T1000 (cell line): Measurements from ENCODE around the gene IFITM10.

Source experiments
- DNase-seq: peaks from one replicate; lab custom pipeline; 2025; ENCODE audit warnings: mixed read lengths; lab: John Stamatoyannopoulos, UW

Gene IFITM10

GRCh38 chr11:1752907-1753228, 2.5 kb upstream of the IFITM10 start:
- DNase-seq, result no peak

DNA sequence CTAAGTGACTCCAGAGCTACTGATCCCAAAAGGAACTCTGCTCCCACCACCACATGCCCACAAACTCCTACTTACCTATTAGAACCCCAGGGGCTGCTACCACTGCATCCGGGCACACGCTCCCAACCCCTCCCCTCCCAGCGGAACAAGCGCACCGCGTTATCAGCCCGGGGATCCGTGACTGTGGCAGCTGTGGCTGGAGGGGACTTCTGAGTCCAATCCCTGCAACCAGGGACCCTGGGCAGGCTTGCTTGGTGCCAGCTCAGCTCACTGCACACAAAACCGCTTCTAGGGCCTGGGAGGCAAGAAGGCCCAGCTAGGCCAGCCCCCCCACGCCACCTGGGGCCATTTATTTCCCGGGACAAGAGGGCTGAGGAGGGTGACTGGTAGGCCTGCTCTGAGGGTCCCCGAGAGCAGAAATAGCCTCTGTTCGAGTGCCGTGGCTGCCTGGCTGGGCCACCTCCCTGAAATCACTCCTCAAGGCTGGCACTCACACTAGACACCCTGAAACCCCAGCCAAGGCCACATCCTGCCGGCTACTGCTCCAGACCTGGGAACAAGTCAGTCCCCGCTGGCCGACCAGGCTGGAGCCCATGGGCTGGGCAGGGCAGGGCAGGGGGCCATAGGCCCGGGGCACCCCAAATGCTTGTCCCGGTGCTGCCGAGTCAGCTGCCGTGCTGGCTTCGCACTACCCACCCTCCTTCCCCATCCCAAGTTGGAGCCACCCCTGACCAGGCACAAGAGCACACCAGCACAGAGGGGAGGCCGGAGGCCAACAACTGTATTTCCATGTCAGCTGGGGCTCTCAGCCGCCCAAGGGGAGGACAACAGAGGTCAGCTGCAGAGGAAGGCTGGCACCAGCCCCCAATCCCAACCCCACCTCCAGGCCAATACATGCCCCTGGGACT, 1.9 kb upstream of the IFITM10 start:
- no peak for DNase-seq

DNA sequence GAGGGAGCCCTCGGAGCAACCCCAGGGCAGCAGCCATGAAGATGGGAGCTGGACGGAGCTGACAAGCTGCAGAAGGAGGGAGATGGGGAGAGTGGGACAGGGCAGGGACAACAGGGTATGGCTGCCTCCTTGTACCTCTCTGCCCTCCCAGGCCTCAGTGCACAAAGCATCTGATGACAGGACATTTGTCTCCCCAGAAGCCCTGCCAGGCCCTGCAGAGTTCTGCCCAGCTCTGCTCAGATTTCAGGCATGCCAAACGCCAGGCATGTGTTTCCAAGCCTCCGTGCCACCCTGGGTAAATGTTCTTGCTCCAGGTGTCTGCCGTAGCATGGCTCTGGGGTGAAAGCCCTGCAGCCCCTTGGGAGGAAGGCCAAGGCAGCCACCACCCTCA, 1.1 kb upstream of the IFITM10 start:
- DNase-seq, result no peak

DNA sequence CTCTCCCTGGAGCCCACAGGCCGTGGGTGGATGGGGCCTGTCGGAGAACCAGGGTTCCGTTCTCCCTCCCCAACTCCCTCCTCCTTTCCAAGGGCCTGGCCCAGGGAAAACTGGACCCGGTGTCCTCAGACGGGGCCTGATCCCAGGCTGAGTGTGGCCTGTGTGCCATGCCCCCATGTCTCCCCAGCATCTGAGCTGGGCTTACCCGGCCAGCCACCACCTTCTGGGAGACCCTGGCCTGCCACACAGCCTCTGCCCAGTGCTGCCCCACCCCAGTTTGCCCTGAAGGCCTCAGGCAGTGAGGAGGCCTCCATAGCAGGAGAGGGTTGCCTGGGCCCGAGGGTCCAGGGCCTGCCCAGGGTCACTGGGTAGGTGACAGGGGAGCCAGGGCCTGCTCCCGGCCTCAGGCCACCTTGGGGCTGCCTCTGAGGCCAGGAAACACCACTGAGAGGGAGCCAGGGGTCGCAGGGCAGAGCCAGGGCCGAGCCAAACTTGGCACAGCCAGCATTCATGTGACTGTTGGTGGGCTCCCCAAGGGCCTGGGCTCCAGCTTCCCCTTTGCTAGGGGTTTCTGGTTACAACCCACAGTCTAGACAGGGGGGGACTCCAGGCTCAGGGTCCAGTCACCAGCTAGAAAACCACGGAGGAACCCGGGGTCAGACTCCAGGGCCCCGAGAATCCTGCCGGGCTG, 590 bp upstream of the IFITM10 start:
- no peak for DNase-seq

GRCh38 chr11:1749395-1750351, 722 bp downstream of the IFITM10 start:
- DNase-seq, result peak; percentile 47

GRCh38 chr11:1748636-1749394, 1.6 kb downstream of the IFITM10 start:
- no peak for DNase-seq

DNA sequence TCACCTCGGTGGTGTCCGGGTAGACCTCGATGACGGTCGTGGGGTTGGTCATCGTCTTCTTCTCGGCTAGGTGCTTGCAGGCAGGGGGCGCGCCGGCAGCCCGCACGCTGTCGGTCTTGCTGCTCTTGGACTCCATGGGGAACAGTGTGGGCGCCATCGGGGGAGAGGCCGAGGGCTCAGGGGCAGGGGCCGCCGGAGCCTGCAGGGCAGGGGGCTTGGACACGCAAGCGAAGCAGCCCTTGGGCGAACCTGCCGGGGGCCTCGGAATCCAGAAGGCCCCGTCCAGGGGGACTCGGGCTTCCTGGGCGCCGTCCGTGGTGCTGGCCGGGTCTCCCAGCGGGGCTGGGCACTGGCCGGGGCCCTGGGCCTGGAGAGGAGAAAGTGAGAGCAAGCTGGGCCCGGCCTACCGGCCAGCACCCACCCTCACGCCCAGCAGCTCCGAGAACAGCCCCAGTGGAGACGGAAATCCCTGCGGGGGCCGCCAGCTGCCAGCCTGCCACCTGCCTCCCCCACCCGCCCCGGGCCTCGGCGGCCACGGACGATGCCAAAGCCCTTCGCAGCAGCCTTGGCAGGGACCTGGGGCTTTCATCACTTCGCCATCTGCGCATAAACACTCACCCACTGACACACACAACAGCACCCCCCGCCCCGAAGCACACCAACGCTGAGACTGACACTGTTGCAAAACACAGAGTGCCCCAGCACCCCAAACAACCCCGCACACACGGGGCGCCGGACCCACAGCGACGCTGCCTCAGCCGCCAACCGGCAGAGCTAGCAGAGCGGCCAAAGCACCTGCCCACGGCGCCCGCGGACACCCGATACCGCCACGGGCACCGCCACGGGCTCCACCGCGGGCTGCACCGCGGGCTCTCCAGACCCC, 2.4 kb downstream of the IFITM10 start:
- DNase-seq, result no peak

DNA sequence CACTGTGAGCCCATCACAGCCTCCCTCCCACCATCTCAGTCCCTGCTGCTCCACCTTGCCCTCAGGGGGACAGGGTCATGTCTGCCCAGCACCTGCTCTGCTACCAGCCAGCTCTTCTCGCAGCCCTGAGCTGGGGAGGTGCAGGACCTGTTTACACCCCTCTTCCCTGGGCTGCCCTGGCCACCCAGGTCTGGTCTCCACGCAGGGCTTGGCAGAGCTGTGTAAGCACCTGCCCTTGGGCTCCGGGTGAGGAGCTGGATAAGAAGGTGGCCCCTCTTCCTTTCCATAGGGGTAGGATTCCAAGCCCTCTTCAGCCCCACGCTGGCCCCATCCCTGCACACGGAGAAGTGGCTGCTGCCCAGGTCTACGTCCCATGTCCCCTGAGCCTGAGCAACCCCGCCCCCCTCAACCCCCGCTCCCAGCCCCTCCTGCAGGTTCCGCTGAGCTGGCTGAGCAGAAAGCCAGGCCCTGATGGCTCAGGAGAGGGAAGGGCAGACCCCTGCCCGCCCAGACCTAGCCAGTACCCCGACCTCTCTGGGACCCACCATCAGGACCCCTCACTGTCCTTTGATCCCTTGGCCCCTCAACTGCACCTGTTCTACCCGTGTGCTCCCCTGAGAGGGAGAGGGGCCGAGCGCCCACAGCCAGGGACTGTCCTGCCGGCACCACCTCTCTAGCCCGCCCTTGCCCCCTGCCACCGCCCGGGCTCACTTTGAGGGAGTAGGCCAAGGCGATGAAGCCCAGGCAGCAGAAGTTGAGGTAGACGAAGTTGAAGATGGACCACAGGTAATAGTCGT, 3.2 kb downstream of the IFITM10 start:
- DNase-seq, result no peak

DNA sequence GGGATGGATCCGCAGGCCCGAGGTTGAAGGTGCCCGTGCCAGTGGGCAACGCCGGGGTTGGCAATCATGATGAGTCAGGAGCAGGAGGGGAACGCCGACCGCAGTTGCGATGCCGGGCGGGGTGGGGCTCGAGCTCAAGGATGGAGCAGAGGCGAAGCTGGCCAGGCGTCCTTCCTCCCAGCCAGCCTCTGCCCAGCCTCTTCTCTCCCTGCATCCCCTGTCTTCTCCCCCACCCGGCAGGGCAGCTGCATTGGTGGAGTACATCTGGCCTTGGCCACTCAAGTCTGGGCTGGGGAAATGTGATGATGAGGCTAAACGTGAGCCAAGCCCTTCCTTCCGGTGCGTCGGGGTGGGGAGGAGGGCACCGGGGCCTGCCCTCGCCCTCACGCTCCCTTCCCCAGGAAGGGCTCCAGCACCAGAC, 3.9 kb downstream of the IFITM10 start:
- no peak for DNase-seq

DNA sequence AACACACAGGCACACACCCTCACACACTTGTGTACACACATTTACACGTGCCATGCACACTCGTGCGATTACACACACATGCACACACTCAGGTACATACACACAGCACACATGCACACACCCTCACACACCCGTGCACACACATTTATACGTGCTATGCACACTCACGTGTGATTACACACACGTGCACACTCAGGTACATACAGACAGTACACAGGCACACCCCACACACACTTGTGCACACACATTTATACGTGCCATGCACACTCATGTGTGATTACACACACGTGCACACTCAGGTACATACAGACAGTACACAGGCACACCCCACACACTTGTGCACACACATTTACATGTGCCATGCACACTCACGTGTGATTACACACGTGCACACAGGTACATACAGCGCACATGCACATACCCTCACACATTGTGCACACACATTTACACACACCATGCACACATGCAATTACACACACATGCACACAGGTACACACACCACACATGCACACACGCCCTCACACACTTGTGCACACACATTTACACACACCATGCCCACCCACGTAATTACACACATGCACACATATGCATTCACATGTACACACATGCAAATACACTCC, 4.6 kb downstream of the IFITM10 start:
- DNase-seq, result no peak

DNA sequence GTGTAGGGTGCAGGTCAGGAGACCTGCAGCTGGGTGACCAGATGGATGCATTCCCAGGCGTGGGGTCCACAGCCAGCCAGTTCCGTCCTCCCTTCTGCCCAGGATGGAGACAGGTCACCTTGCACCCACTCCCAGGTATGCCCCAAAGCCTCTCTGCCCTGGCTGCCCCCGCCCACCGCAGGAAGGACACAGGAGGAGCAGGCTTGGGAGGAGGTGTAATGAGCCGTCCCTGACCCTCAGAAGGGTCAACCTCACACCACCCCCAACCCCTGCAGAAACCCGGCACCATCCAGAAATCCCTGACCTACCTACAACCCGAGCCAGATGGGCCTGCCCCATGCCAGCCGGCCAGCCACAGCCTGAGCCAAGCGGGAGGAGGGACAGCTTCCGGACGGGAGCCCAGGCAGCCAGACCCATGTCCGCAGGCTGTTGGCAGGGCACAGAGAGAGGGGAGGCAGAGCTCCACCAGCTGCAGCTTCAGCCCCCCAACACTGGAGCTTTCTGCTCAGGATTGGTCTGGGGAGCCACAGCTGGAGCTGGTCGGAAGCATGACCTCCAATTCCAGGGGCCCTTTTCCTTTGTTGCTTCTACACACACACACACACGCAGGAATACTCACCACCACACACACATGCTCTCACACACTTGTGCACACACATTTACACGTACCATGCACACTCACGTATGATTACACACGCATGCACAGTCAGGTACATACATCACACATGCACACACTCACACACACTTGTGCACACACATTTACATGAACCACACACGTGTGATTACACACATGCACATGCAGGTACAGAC, 5.3 kb downstream of the IFITM10 start:
- no peak for DNase-seq

DNA sequence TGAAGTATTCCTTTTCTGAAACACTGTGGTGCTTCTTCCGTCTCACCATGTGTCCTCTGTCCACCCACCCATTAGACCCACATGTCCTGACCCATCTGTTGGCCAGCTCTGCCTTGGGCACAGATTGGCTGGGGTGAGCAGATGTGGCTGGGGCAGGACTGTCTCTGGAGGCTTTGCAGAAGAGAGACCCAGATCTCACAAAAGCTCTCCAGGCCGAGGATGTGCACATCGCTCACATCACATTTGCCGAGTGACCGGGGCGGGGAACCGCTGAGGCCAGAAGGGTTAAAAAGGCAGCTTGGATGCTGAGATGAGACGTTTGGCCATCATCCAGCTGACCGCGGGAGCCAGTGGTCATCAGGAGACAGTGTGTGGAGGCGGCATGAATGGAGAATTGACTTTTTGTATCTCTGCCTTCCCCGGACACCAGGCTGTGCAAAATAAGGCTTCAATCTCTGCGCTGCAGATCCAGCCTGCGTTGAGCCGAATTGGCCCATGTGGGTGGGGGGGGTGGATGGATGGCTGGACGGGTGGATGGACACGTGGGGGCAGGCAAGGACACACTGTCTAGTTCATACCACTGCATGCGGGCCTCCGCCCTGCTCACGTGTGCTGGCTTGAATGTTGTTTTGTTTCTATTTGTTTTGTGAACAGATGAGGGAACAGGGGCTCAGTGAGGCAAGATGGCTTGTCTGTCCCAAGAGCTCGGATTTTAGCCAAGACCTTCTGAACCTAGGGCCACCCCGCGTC, 6.1 kb downstream of the IFITM10 start:
- no peak for DNase-seq

DNA sequence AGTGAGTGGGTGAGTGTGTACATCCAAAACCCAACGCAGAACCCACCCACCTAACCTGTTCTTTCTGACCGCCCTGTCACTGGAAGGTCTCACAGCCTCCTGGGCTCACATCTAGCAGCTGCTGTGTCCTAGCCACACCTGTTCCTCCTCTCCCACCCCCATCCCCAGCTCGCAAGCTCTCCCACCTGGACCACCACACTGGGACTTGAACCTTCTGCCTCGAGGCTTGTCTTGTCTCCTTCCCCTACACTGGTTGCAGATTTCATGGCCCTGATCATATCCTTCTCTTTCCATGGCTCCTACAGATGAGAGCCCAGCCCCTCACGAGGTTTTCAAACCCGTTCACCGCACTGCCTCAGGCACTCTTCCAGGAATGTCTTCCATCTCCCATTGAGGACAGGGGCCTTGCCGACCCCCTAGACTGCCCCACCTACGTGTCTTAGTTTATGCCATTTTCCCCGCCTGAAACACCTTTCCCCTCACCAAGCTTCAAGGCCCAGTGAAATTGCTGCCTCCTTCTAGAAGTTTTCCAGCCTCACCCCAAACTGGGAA, 6.7 kb downstream of the IFITM10 start:
- no peak for DNase-seq

GRCh38 chr11:1742869-1743584, 7.4 kb downstream of the IFITM10 start:
- no peak for DNase-seq

GRCh38 chr11:1742371-1742770, 8.0 kb downstream of the IFITM10 start:
- DNase-seq, result no peak

- no peak for DNase-seq
These were observed 8.7 kb downstream of the IFITM10 start for GRCh38 chr11:1741741-1742140.
